ENCODE measurements around the gene SLC49A3. TPM values are rescaled to one million over a fixed set of nuclear protein-coding genes. Genes with fewer than 3 reads are reported as not detected.

The SLC49A3 gene
- 0.55 and 1.00 TPM in 2 replicates for total RNA-seq

GRCh38 chr4:688854-689681, at the start of gene SLC49A3:
Gene SLC49A3, minus strand, starts transcription at chr4:689151. Its CDS starts 24 bp downstream, at chr4:689127.

GRCh38 chr4:705278-706082, 16.5 kb upstream of the SLC49A3 start, which contains the start of gene PCGF3:
Gene PCGF3, plus strand, starts transcription at chr4:705832. Its CDS starts 27,849 bp downstream, at chr4:733681.

GRCh38 chr4:674172-675035, 14.5 kb downstream of the SLC49A3 start, which contains the start of the genes ATP5ME and MYL5:
Gene ATP5ME, minus strand, starts transcription at chr4:674276. Its CDS starts 29 bp downstream, at chr4:674247.
Gene MYL5, plus strand, starts transcription at chr4:674542. Its CDS starts 3,485 bp downstream, at chr4:678027.

Other genes with a start within 250 kb of the SLC49A3 start
- 23.4 and 24.7 TPM in 2 replicates for gene ZNF721, start 190.0 kb downstream of the SLC49A3 start, total RNA-seq
- 48.7 and 49.0 TPM in 2 replicates for gene PIGG, start 189.9 kb downstream of the SLC49A3 start, total RNA-seq
- not detected in 2 replicates for gene TMEM271, start 112.9 kb downstream of the SLC49A3 start, total RNA-seq
- gene PDE6B, start 63.6 kb downstream of the SLC49A3 start, total RNA-seq: 0.22 and 1.1 TPM in 2 replicates
- 68.3 and 154 TPM in 2 replicates for gene ATP5ME, start 14.9 kb downstream of the SLC49A3 start, total RNA-seq
- 9.1 and 12.9 TPM in 2 replicates for gene MYL5, start 14.6 kb downstream of the SLC49A3 start, total RNA-seq
- gene PCGF3, start 16.7 kb upstream of the SLC49A3 start, total RNA-seq: 35.0 and 45.2 TPM in 2 replicates
- gene CPLX1, start 137.0 kb upstream of the SLC49A3 start, total RNA-seq: under 0.01 TPM in 1 of 2 replicates, not detected in the other
- 57.1 and 66.0 TPM in 2 replicates for gene GAK, start 243.2 kb upstream of the SLC49A3 start, total RNA-seq
- 9.1 and 10.5 TPM in 2 replicates for gene TMEM175, start 243.3 kb upstream of the SLC49A3 start, total RNA-seq

Data from uterine smooth muscle cell (primary cell).